HG03175 (cell line): Measurements from ENCODE around the gene PLCG2.
A peak's percentile ranks its signal among the peaks of the same experiment; 100 is the strongest.
"Not testable (repeated sequence)": the region's sequence is repeated elsewhere in the genome, so short reads cannot be mapped to it uniquely, and the experiment has no call there.

Source experiments
- ATAC-seq: cut with Tn5 transposase; IDR thresholded peaks from one replicate; pipeline ENCODE4 v1.9.1; 2021; ENCODE audit warnings: mild to moderate bottlenecking, moderate library complexity; ENCODE audit not compliant: unreplicated experiment

PLCG2 gene

GRCh38 chr16:81873843-81874752 lies 95.0 kb downstream of the PLCG2 start:
- ATAC-seq = peak; percentile 80

DNA sequence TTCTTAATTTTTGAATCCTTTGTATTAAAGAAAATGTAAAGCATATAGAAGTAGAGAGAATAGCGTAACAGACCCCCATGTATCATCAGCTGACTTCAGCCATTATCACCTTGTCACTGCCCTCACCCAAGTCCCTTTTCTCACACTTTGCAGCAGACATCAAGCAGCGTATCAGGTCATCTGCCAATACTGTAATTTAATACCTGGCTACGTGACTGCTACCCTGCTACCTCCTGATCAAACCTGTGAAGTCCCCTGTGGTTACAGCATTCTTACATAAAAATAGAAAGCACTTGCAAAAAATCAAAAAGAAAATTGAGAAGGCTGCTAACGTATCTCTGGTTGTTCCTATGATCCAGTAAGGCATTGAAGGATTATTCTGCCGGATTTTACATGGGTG lies 96.4 kb downstream of the PLCG2 start:
- no peak for ATAC-seq

DNA sequence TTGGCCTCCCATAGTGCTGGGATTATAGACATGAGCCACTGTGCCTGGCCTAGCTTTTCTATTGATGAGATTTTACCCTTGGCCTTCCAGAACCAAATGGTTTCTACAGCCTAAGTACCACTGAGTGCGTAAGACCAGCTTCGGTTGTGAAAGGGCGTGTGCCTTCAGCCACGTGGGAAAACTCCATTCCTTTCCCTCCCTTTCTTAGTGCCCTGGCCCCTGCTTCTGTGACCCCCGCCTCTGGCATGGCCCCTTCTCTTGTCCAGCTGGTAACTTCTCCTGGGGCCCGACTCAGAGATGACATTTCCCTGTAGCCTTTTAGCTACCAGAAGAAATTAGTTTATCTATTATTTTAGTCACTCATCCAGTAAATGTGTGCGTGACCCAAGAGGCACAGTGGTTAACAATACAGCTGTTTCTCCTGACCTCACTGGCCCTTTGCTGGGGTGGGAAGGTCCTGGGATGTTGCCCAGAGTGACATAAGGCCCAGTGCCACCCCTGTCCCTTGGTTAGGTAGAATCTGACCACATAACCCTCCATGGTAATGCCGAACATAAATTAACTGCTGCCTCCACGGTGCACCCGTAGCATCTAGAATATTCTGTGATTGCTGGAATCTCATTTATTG lies 97.3 kb downstream of the PLCG2 start:
- ATAC-seq = no peak

- ATAC-seq = not testable (repeated sequence)
Measured at GRCh38 chr16:81877490-81877889, 98.4 kb downstream of the PLCG2 start.

DNA sequence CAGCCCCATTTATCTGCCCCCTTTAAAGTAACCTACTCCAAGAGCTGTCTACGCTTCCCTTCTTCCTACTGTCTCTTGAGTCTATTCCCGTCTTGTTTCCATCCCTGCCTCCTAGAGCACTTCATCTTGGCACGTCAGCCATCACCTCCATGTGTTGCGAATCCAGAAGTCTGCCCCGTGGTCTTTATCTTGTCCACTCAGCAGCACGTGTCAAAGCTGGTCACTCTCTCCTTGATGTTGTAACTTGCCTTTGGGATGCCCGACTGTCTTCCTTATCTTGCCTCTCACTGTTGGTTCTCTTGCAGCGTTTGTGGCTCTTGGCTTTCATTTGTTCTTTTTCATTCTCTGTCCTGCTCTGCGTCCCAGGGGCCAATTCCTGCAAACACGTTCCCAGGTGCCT lies 99.4 kb downstream of the PLCG2 start:
- no peak for ATAC-seq

DNA sequence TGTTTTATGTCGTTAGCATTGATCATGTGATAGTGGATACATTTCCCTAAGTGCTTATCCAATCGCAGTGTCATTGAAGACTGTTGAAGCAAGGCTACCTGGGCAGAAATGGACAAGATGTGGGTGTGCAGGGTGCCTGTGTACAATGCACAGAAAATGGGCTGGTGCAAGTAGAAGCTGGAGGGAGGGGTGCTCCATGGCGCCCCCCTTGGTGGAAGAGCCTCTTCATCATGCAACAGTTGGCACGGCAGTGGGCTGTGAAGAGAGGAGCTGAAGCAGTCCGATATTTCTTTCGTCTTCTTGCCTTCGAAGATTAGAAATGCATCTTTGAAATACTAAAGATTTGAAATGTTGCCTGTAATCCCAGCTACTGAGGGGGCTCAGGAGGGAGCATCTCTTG lies 100.5 kb downstream of the PLCG2 start:
- ATAC-seq = no peak

DNA sequence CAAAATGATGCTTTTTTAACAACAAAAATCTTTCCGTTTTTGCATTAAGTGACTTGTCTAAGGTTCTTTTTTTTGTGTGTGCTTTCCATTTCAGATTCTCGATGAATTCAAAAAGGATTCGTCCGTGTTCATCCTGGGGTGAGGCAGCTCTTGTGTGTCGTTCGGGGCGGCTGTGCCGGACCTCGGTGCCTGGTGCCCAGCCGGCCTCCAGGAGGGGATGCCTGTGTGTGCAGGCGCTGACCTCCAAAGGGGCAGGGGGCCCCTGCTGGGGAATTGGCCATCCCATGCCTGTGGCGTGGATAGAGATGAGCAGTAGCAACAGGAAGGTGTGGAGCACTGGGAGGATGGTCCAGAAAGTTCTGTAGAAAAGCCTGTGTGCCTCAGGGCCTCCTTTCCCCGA lies 101.7 kb downstream of the PLCG2 start:
- no peak for ATAC-seq

DNA sequence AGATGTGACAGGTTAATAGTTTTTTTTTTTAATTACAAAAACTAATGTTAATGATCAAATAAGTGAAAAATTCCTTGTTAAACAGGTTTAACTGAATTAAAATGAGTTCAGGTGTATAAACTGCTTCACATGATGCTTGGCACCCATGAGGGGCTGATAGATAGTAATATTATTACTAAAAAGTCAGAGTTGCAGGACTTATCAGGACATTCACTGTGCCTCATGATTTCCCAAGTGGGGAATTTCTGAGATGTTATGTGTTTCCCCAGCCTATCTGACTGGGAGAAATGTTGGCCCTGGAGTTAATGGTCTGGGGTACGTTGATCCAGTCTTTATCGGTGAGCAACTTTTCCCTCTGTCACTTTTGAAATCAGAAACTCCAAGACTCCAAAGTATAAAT lies 102.1 kb downstream of the PLCG2 start:
- no peak for ATAC-seq

- ATAC-seq = no peak
Measured at GRCh38 chr16:81882559-81882958, 103.5 kb downstream of the PLCG2 start.

GRCh38 chr16:81883235-81883634 lies 104.1 kb downstream of the PLCG2 start:
- no peak for ATAC-seq

- peak; percentile 62 for ATAC-seq
Measured at GRCh38 chr16:81885976-81886586, 107.0 kb downstream of the PLCG2 start.

- no peak for ATAC-seq
Measured at GRCh38 chr16:81888520-81889394, 109.7 kb downstream of the PLCG2 start.

- ATAC-seq = no peak
Measured at GRCh38 chr16:81891736-81892364, 112.8 kb downstream of the PLCG2 start.

GRCh38 chr16:81894592-81894991 lies 115.5 kb downstream of the PLCG2 start:
- ATAC-seq = no peak

DNA sequence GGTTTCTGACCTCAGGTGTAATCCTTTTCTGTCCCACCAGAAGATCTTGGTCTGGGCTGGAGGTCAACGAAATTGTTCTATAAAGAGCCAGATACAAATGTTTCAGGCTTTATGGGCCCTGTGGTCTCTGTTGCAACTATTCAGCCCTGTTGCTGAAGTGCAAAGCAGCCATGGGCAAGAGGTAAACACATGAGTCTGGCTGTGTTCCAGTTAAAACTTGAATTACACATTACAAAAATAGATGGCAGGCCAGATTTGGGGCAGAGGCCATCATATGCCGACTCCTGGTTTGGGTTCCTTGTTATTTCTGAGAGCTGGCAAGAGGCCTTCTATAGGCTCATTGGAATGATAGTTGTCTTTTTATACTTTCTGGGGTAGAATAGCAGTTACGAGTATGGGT lies 117.8 kb downstream of the PLCG2 start:
- ATAC-seq = no peak

DNA sequence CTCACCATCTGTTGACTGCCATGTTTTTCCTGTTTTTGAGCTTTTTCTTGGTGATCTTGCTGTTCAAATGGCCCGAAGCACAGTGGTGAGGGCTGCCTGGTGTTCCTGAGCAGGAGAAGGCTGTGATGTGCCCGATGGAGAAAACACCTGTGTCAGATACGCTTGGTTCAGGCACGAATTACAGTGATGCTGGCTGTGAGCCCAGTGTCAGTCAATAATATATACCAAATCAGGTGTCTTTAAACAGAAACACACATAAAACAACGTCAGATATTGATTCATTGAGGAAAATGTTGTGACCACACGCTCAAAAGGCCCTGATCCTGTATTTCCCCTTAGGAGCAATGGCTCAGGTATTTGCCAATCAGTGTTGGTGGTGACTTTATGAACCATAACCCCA lies 120.5 kb downstream of the PLCG2 start:
- no peak for ATAC-seq

GRCh38 chr16:81900014-81900413 lies 120.9 kb downstream of the PLCG2 start:
- no peak for ATAC-seq

DNA sequence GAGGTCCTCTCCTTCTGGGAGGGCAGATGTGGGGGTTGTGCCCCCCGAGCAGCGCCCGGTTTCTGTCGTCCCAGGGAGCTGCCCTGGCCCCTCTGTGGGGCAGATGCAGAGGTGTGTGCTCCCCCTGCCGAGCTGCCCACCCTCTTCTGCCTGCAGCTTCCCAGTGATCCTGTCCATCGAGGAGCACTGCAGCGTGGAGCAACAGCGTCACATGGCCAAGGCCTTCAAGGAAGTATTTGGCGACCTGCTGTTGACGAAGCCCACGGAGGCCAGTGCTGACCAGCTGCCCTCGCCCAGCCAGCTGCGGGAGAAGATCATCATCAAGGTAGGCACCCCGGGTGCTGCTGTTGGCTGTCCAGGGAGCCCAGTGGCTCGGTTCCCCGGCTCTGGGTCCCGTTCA lies 121.4 kb downstream of the PLCG2 start:
- no peak for ATAC-seq

DNA sequence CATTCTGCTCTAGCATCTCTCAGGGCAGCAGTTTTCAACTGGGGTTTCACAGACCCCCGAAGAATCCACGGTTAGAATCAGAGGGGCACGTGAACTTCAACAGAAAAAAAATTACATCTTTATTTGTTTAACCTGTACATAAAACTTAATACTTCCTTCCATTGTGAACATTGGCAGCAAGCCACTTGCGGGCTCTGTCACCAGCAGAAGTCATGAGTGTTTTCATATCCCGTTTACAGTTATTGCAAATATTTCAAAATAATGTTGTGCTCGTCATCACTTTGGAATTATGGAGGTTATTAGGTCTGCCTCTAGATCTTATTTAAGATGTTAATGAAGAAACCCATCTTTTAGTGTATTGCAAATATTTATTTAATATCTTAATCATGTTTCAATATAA lies 122.4 kb downstream of the PLCG2 start:
- no peak for ATAC-seq

- ATAC-seq = no peak
Measured at GRCh38 chr16:81902025-81902424, 122.9 kb downstream of the PLCG2 start.

DNA sequence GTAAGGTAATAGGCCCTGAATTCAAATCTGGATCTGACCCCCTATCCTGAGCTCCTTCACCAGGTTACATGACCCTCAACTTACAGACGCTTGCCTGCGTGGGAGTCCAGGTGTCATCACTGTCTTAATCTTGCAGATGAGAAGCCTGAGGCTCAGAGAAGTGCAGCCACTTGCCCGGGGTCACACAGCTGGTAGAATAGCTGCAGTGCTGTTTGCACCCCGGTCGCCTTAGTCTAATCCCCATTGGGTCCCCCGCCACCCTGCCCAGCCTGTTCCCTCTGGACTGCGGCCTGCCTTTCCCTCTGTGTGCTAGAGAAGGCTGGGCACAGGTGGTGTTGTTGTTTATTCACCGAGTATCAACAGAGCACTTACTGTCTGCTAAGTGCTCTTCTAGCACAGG lies 125.2 kb downstream of the PLCG2 start:
- no peak for ATAC-seq
